PC-9 (cell line): ENCODE results near the gene ACACB.

ENCODE experiments used
- EZH2 ChIP-seq: fragments of 200-600 bp; sonication (generic); IDR thresholded peaks from 2 replicates; pipeline ENCODE4 v1.8.0; 2017; ENCODE audit warnings: antibody characterized with exemption, low read depth
- TF ChIP-seq, protein P1 (sequence below): fragments of 200-600 bp; sonication (generic); conservative IDR thresholded peaks from 2 replicates; pipeline ENCODE4 v1.6.1; 2017; ENCODE audit warnings: mixed run types, antibody characterized with exemption, mild to moderate bottlenecking, moderate library complexity

DNA sequence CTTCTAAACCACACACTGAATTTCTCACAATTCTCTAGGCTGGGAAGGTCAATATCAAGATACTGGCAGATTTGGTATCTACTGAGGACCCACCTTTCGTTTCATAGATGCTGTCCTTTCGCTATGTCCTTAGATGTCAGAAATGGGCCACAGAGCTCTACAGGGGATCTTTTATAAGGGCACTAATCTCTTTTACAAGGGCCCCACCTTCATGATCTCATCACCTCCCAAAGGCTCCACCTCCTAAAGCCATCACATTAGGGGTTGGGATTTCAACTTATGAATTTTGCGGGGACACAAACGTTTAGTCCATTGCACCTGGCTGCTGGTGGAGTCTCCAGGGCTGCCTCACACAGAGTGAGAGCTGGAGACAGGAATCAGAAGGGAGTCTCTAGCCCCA is 79.9 kb downstream of the ACACB start:
- TF ChIP-seq, protein P1, sequence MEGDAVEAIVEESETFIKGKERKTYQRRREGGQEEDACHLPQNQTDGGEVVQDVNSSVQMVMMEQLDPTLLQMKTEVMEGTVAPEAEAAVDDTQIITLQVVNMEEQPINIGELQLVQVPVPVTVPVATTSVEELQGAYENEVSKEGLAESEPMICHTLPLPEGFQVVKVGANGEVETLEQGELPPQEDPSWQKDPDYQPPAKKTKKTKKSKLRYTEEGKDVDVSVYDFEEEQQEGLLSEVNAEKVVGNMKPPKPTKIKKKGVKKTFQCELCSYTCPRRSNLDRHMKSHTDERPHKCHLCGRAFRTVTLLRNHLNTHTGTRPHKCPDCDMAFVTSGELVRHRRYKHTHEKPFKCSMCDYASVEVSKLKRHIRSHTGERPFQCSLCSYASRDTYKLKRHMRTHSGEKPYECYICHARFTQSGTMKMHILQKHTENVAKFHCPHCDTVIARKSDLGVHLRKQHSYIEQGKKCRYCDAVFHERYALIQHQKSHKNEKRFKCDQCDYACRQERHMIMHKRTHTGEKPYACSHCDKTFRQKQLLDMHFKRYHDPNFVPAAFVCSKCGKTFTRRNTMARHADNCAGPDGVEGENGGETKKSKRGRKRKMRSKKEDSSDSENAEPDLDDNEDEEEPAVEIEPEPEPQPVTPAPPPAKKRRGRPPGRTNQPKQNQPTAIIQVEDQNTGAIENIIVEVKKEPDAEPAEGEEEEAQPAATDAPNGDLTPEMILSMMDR, result no peak
- no peak for TF ChIP-seq EZH2
